ENCODE measurements around the gene CSTF2. TPM values are rescaled to one million over a fixed set of nuclear protein-coding genes. Genes with fewer than 3 reads are reported as not detected.
"Not testable (repeated sequence)": the region's sequence is repeated elsewhere in the genome, so short reads cannot be mapped to it uniquely, and the experiment has no call there.

The CSTF2 gene, protein sequence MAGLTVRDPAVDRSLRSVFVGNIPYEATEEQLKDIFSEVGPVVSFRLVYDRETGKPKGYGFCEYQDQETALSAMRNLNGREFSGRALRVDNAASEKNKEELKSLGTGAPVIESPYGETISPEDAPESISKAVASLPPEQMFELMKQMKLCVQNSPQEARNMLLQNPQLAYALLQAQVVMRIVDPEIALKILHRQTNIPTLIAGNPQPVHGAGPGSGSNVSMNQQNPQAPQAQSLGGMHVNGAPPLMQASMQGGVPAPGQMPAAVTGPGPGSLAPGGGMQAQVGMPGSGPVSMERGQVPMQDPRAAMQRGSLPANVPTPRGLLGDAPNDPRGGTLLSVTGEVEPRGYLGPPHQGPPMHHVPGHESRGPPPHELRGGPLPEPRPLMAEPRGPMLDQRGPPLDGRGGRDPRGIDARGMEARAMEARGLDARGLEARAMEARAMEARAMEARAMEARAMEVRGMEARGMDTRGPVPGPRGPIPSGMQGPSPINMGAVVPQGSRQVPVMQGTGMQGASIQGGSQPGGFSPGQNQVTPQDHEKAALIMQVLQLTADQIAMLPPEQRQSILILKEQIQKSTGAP
- total RNA-seq (1 to 10 TPM; 2.5 to 6.0 (median 4.7) TPM), polyA plus RNA-seq (1 to 10 TPM; 1.6 to 4.1 TPM)

DNA sequence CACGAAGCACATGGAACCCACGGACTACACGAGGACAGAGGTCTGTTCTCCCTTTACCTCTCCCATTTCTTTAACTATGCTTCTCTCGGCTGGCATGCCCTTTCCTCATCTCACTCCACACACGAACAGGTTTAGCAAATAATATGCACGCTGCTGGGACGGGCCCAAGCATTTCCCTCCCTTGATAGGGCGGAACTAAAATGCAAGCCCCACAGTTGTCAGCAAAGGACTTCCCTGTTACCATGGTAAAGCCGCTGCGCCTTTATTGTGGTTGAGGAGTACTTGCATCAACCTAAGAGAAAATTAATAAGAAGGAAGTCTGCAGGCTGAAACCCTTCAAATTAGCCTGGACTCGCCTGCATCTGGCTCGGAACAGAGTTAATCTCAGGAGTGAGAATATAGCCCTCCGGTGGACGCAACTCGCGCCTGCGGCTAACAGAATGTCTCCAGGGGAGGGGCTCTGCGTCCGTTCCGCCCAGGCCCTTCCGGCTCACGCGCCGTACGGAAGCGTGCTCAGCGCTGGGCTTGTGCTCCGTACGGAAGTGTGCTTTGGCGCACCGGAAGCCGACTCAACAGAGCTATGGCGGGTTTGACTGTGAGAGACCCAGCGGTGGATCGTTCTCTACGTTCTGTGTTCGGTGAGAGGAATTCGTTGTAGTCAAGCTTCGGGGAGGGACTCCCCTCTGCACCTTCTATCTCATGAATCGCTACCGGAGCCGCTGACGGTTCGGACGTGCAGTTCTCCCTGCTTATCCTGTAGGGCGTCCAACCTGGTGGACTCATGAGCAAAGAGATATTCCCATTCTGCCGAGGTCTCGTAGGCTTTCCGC is at the start of gene CSTF2:
CSTF2 (plus strand) TSS at position 555 of the 830 bp plus-strand sequence; CDS start at position 581, 26 bp downstream.
- FAIRE-seq (no peak), ATAC-seq (peak; percentile 99 to 100 (median 100)), DNase-seq (peak; percentile 69 to 89 (median 79))
- Histone ChIP-seq H3K27ac (peak within 1 kb of the TSS; percentile 29 to 64 (median 50)), H3K36me3 (peaks cover 0 to 12% (median 0%) of the 10 kb centered on the region in 3 donors), H3K4me1 (no peaks in the 10 kb centered on the region), H3K9me3 (no peaks in the 10 kb centered on the region), H3K27me3 (peaks cover 0 to 3% (median 0%) of the 10 kb centered on the region in 4 donors), H3K4me3 (peak within 1 kb of the TSS; percentile 29 to 54 (median 45))
- intact Hi-C loops (cut with DNase I) = no loop called here
- WGBS, 2 donors = 1 to 40% methylated on average over 49 of the region's 49 CpGs
- TF ChIP-seq, protein P1, sequence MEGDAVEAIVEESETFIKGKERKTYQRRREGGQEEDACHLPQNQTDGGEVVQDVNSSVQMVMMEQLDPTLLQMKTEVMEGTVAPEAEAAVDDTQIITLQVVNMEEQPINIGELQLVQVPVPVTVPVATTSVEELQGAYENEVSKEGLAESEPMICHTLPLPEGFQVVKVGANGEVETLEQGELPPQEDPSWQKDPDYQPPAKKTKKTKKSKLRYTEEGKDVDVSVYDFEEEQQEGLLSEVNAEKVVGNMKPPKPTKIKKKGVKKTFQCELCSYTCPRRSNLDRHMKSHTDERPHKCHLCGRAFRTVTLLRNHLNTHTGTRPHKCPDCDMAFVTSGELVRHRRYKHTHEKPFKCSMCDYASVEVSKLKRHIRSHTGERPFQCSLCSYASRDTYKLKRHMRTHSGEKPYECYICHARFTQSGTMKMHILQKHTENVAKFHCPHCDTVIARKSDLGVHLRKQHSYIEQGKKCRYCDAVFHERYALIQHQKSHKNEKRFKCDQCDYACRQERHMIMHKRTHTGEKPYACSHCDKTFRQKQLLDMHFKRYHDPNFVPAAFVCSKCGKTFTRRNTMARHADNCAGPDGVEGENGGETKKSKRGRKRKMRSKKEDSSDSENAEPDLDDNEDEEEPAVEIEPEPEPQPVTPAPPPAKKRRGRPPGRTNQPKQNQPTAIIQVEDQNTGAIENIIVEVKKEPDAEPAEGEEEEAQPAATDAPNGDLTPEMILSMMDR (IDR thresholded peaks at IDR 0.05) = peak in 1 of 4 donors; percentile 13

DNA sequence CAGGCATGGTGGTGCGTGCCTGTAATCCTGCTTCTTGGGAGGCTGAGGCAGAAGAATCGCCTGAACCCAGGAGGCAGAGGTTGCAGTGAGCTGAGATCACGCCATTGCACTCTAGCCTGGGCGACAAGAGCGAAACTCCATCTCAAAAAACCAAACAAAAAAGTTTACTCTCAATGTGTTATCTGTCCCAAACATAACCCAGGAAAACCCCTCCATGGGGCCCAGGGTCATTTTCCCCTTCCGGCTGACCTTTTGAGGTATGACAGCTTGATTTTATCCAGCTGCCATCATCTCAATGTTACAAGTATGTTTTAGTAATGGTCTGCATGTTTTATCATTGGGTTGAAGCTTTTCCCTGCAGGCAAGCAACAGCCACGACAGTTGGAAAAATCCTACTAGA is 23.8 kb upstream of the CSTF2 start:
- WGBS, 2 donors = 77 to 83% methylated on average over 7 of the region's 7 CpGs
- H3K27ac ChIP-seq; FAIRE-seq; ATAC-seq; H3K36me3 ChIP-seq; H3K4me3 ChIP-seq; DNase-seq; H3K4me1 ChIP-seq; H3K9me3 ChIP-seq; intact Hi-C loops (cut with DNase I): not testable (repeated sequence)
- H3K27me3 ChIP-seq = peaks cover 0 to 11% (median 0%) of the 10 kb centered on the region in 4 donors

DNA sequence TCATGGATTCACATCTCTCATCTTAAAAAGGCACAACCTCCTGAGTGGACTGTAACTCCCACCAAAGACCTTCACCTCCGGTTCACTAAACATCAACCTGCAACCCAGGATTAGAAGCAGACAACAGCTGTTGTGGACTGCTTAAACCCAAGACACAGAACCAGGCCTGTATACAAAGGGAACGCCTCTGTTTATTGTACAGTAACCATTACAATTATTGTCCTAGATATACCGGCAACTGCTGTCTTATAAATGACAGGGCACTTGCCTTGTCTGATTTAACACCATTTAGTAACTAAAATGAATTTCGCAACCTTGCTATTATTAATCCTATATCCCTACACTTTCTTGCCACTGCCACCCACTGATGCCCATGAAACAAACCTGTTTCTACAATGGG is 22.8 kb upstream of the CSTF2 start:
- Histone ChIP-seq H3K9me3 (no peaks in the 10 kb centered on the region), H3K4me3 (no peak overlapping the region), H3K27me3 (peaks cover 0 to 11% (median 0%) of the 10 kb centered on the region in 4 donors), H3K36me3 (no peaks in the 10 kb centered on the region), H3K4me1 (no peaks in the 10 kb centered on the region), H3K27ac (no peak overlapping the region)
- ATAC-seq = no peak
- no peak for DNase-seq
- FAIRE-seq = no peak
- intact Hi-C loops (cut with DNase I) = no loop called here
- 80 to 83% methylated on average over 4 of the region's 4 CpGs for WGBS, 2 donors
- TF ChIP-seq, protein P1 (IDR thresholded peaks at IDR 0.05) = no peak

DNA sequence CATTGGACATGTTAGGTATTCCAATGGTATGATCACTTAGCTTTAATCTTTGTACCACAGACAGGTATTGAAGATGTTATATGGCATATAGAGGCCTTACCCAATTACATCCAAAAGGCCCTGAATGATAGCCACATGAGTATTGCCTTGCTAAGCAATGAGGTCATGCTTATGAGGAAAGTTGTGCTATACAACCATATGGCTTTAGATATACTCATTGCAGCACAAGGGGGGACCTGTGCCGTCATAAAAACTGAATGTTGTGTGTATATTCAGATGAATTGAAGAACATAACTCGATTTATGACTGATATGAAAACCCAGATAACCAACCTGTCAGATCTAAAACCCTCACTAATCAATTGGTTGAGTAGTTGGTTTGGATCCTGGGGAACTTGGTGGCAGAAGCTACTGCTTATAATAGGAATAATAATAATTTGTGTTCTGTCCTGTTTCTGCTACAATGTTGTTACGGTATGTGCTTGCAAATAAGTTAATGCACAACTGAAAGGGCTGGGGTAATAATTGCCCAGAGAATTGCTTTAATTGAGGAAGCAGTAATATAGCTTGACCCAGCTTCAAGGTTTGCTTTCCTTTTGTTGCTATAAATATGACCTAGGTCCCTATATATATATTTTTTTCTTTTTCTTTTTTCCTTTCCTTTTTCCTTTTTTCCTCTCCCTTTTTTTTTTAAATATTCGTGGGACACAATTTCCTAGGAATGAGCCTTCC is 21.5 kb upstream of the CSTF2 start:
- FAIRE-seq (peak; percentile 20), DNase-seq (no peak), ATAC-seq (no peak)
- WGBS, 2 donors = 31% methylated on average over 4 of the region's 4 CpGs
- intact Hi-C loops (cut with DNase I) = no loop called here
- H3K4me3 ChIP-seq = no peak overlapping the region
- H3K36me3 ChIP-seq = no peaks in the 10 kb centered on the region
- no peaks in the 10 kb centered on the region for H3K9me3 ChIP-seq
- TF ChIP-seq, protein P1 (IDR thresholded peaks at IDR 0.05) = no peak
- H3K27me3 ChIP-seq = peaks cover 0 to 11% (median 0%) of the 10 kb centered on the region in 4 donors
- no peaks in the 10 kb centered on the region for H3K4me1 ChIP-seq
- no peak overlapping the region for H3K27ac ChIP-seq

Data from pancreas (tissue), 10 donors.